ENCODE data around the gene GPC5.

The GPC5 gene

GRCh38 chr13:92173254-92173653 lies 774.8 kb downstream of the GPC5 start:
- Histone ChIP-seq H3K4me2 (ENCODE audit: low read length) (no peak overlapping the region), H4K20me1 (ENCODE audit: insufficient read depth, low read length) (no peaks in the 10 kb centered on the region), H3K9ac (ENCODE audit: low read length) (no peak overlapping the region), H3K27ac (ENCODE audit: low read length) (no peak overlapping the region), H3K79me2 (ENCODE audit: low read length) (no peaks in the 10 kb centered on the region), H2AFZ (ENCODE audit: low read depth, low read length) (no peak overlapping the region), H3K4me3 (ENCODE audit: low read length) (no peak overlapping the region), H3K4me1 (ENCODE audit: low read length) (no peaks in the 10 kb centered on the region), H3K9me3 (ENCODE audit: insufficient read depth, low read length) (no peaks in the 10 kb centered on the region), H3K27me3 (ENCODE audit: low read depth, low read length) (no peaks in the 10 kb centered on the region), H3K36me3 (replicated peaks; ENCODE audit: low read depth, low read length) (no peaks in the 10 kb centered on the region)
- TF ChIP-seq EZH2phosphoT487 (IDR thresholded peaks at IDR 0.05; ENCODE audit: low read depth) (no peak), CTCF (IDR thresholded peaks at IDR 0.05; ENCODE audit: low read depth, low read length) (no peak)

GRCh38 chr13:92175330-92175729 lies 776.9 kb downstream of the GPC5 start:
- Histone ChIP-seq H3K4me2 (ENCODE audit: low read length) (peak overlapping the region; percentile 58), H4K20me1 (ENCODE audit: insufficient read depth, low read length) (no peaks in the 10 kb centered on the region), H2AFZ (ENCODE audit: low read depth, low read length) (peak overlapping the region; percentile 69), H3K79me2 (ENCODE audit: low read length) (no peaks in the 10 kb centered on the region), H3K9ac (ENCODE audit: low read length) (no peak overlapping the region), H3K36me3 (replicated peaks; ENCODE audit: low read depth, low read length) (no peaks in the 10 kb centered on the region), H3K4me1 (ENCODE audit: low read length) (no peaks in the 10 kb centered on the region), H3K9me3 (ENCODE audit: insufficient read depth, low read length) (no peaks in the 10 kb centered on the region), H3K27ac (ENCODE audit: low read length) (no peak overlapping the region), H3K4me3 (ENCODE audit: low read length) (peak overlapping the region; percentile 30; the same call in 1 of the 2 replicates), H3K27me3 (ENCODE audit: low read depth, low read length) (no peaks in the 10 kb centered on the region)
- TF ChIP-seq EZH2phosphoT487 (IDR thresholded peaks at IDR 0.05; ENCODE audit: low read depth) (no peak), CTCF (IDR thresholded peaks at IDR 0.05; ENCODE audit: low read depth, low read length) (peak; percentile 88)

- H3K9me3 ChIP-seq (ENCODE audit: insufficient read depth, low read length), result no peaks in the 10 kb centered on the region
- no peak overlapping the region for H2AFZ ChIP-seq (ENCODE audit: low read depth, low read length)
- no peaks in the 10 kb centered on the region for H3K79me2 ChIP-seq (ENCODE audit: low read length)
- no peak overlapping the region for H3K4me2 ChIP-seq (ENCODE audit: low read length)
- TF ChIP-seq CTCF (IDR thresholded peaks at IDR 0.05; ENCODE audit: low read depth, low read length) (no peak), EZH2phosphoT487 (IDR thresholded peaks at IDR 0.05; ENCODE audit: low read depth) (no peak)
- no peak overlapping the region for H3K27ac ChIP-seq (ENCODE audit: low read length)
- H3K4me3 ChIP-seq (ENCODE audit: low read length), result no peak overlapping the region
- no peaks in the 10 kb centered on the region for H3K27me3 ChIP-seq (ENCODE audit: low read depth, low read length)
- H3K4me1 ChIP-seq (ENCODE audit: low read length), result no peaks in the 10 kb centered on the region
- H3K9ac ChIP-seq (ENCODE audit: low read length), result no peak overlapping the region
- no peaks in the 10 kb centered on the region for H4K20me1 ChIP-seq (ENCODE audit: insufficient read depth, low read length)
- no peaks in the 10 kb centered on the region for H3K36me3 ChIP-seq (replicated peaks; ENCODE audit: low read depth, low read length)
These were observed 779.5 kb downstream of the GPC5 start for GRCh38 chr13:92177966-92178365.

GRCh38 chr13:92179223-92179622 lies 780.8 kb downstream of the GPC5 start:
- H3K4me1 ChIP-seq (ENCODE audit: low read length), result no peaks in the 10 kb centered on the region
- 0 out of 2 replicates have a peak overlapping the region, but pooled peaks have one; percentile 4 for H2AFZ ChIP-seq (ENCODE audit: low read depth, low read length)
- no peak overlapping the region for H3K4me2 ChIP-seq (ENCODE audit: low read length)
- no peaks in the 10 kb centered on the region for H3K9me3 ChIP-seq (ENCODE audit: insufficient read depth, low read length)
- no peak overlapping the region for H3K9ac ChIP-seq (ENCODE audit: low read length)
- no peaks in the 10 kb centered on the region for H3K79me2 ChIP-seq (ENCODE audit: low read length)
- H3K27ac ChIP-seq (ENCODE audit: low read length), result no peak overlapping the region
- H3K4me3 ChIP-seq (ENCODE audit: low read length), result no peak overlapping the region
- TF ChIP-seq EZH2phosphoT487 (IDR thresholded peaks at IDR 0.05; ENCODE audit: low read depth) (no peak), CTCF (IDR thresholded peaks at IDR 0.05; ENCODE audit: low read depth, low read length) (no peak)
- no peaks in the 10 kb centered on the region for H4K20me1 ChIP-seq (ENCODE audit: insufficient read depth, low read length)
- no peaks in the 10 kb centered on the region for H3K27me3 ChIP-seq (ENCODE audit: low read depth, low read length)
- H3K36me3 ChIP-seq (replicated peaks; ENCODE audit: low read depth, low read length), result no peaks in the 10 kb centered on the region

Measured in OCI-LY3 (cell line).